Measurements from ENCODE around the gene PTPRU. TPM values are rescaled to one million over a fixed set of nuclear protein-coding genes. Genes with fewer than 3 reads are reported as not detected.

The PTPRU gene
- polyA plus RNA-seq, 1 of the 3 experiments (the other 2 are of a cell fraction): 3.5 TPM

DNA sequence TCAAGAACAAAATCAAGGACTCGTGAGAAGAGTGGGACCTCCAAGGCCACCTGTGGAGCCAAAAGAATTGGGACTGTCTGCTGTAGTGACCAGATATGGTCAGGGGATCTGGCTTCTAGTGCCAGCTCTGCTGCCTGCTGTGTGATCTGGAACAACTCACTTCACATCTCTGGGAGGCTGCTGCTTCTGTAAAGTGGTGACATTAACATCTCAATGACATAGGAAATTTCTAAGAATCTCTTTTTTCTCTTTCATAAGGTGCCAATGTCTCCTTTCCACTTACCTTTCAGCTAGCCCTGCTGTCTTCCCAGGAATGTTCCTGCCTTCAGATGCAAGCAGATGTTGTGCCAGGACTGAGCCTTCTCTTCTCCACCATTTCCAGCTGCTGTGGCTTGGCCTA is 49.6 kb upstream of the PTPRU start:
- ChIA-PET CTCF (interaction anchor here (1.0 to 1.6 kb wide), 3 partner anchors 11 to 16 kb away, joined by 4 to 5 read pairs (median 4); no protein-coding TSS in a partner anchor), POLR2A (no interaction called here)
- H3F3A ChIP-seq (replicated peaks; ENCODE audit: insufficient read depth): peaks cover 13% of the 10 kb centered on the region
- H3K27me3 ChIP-seq (ENCODE audit: insufficient read depth): no peaks in the 10 kb centered on the region
- no peak overlapping the region for H3K4me3 ChIP-seq (ENCODE audit: low read depth in 2 of 2, low read length in 1 of 2)
- H3K79me2 ChIP-seq (ENCODE audit: insufficient read depth): no peaks in the 10 kb centered on the region
- H4K20me1 ChIP-seq (ENCODE audit: insufficient read depth): no peaks in the 10 kb centered on the region
- 100% methylated on average over 1 of the region's 1 CpG for WGBS (ENCODE audit: low lambda C conversion rate)
- no peak overlapping the region for H3K9ac ChIP-seq
- DNase-seq: no peak
- H3K9me3 ChIP-seq: no peaks in the 10 kb centered on the region
- no peak overlapping the region for H3K27ac ChIP-seq (ENCODE audit: low read depth in 2 of 2, low read length in 1 of 2)
- no peaks in the 10 kb centered on the region for H3K36me3 ChIP-seq (replicated peaks in 1 of 2; ENCODE audit: control insufficient read depth in 1 of 2, insufficient read depth in 2 of 2, low read length in 1 of 2)
- H2AFZ ChIP-seq (ENCODE audit: low read depth): no peak overlapping the region
- H3K4me2 ChIP-seq: no peak overlapping the region
- no peak for TF ChIP-seq RCOR1 (IDR thresholded peaks at IDR 0.05; ENCODE audit: low read length)
- TF ChIP-seq, protein P1, sequence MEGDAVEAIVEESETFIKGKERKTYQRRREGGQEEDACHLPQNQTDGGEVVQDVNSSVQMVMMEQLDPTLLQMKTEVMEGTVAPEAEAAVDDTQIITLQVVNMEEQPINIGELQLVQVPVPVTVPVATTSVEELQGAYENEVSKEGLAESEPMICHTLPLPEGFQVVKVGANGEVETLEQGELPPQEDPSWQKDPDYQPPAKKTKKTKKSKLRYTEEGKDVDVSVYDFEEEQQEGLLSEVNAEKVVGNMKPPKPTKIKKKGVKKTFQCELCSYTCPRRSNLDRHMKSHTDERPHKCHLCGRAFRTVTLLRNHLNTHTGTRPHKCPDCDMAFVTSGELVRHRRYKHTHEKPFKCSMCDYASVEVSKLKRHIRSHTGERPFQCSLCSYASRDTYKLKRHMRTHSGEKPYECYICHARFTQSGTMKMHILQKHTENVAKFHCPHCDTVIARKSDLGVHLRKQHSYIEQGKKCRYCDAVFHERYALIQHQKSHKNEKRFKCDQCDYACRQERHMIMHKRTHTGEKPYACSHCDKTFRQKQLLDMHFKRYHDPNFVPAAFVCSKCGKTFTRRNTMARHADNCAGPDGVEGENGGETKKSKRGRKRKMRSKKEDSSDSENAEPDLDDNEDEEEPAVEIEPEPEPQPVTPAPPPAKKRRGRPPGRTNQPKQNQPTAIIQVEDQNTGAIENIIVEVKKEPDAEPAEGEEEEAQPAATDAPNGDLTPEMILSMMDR (IDR thresholded peaks at IDR 0.05): no peak
- no peak for TF ChIP-seq EP300 (IDR thresholded peaks at IDR 0.05; ENCODE audit: borderline replicate concordance in 1 of 2, low read depth in 1 of 2, low read length in 1 of 2)
- TF ChIP-seq, protein P2, sequence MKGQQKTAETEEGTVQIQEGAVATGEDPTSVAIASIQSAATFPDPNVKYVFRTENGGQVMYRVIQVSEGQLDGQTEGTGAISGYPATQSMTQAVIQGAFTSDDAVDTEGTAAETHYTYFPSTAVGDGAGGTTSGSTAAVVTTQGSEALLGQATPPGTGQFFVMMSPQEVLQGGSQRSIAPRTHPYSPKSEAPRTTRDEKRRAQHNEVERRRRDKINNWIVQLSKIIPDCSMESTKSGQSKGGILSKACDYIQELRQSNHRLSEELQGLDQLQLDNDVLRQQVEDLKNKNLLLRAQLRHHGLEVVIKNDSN (IDR thresholded peaks at IDR 0.05; ENCODE audit: borderline replicate concordance, low read depth): no peak
- TF ChIP-seq, protein P3, sequence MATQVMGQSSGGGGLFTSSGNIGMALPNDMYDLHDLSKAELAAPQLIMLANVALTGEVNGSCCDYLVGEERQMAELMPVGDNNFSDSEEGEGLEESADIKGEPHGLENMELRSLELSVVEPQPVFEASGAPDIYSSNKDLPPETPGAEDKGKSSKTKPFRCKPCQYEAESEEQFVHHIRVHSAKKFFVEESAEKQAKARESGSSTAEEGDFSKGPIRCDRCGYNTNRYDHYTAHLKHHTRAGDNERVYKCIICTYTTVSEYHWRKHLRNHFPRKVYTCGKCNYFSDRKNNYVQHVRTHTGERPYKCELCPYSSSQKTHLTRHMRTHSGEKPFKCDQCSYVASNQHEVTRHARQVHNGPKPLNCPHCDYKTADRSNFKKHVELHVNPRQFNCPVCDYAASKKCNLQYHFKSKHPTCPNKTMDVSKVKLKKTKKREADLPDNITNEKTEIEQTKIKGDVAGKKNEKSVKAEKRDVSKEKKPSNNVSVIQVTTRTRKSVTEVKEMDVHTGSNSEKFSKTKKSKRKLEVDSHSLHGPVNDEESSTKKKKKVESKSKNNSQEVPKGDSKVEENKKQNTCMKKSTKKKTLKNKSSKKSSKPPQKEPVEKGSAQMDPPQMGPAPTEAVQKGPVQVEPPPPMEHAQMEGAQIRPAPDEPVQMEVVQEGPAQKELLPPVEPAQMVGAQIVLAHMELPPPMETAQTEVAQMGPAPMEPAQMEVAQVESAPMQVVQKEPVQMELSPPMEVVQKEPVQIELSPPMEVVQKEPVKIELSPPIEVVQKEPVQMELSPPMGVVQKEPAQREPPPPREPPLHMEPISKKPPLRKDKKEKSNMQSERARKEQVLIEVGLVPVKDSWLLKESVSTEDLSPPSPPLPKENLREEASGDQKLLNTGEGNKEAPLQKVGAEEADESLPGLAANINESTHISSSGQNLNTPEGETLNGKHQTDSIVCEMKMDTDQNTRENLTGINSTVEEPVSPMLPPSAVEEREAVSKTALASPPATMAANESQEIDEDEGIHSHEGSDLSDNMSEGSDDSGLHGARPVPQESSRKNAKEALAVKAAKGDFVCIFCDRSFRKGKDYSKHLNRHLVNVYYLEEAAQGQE (IDR thresholded peaks at IDR 0.05; ENCODE audit: low read depth, low read length): no peak
- TF ChIP-seq JUND (IDR thresholded peaks at IDR 0.05): no peak
- TF ChIP-seq SMC3 (IDR thresholded peaks at IDR 0.05; ENCODE audit: low read depth, low read length): no peak
- no peak for TF ChIP-seq FOSL2 (IDR thresholded peaks at IDR 0.05; ENCODE audit: borderline replicate concordance, low read depth)
- no peak for TF ChIP-seq RAD21 (IDR thresholded peaks at IDR 0.05; ENCODE audit: low read length)
- no peak for TF ChIP-seq FOXM1 (IDR thresholded peaks at IDR 0.05; ENCODE audit: low read depth)
- no peak for TF ChIP-seq GABPA (IDR thresholded peaks at IDR 0.05; ENCODE audit: low read depth)
- TF ChIP-seq, protein P4, sequence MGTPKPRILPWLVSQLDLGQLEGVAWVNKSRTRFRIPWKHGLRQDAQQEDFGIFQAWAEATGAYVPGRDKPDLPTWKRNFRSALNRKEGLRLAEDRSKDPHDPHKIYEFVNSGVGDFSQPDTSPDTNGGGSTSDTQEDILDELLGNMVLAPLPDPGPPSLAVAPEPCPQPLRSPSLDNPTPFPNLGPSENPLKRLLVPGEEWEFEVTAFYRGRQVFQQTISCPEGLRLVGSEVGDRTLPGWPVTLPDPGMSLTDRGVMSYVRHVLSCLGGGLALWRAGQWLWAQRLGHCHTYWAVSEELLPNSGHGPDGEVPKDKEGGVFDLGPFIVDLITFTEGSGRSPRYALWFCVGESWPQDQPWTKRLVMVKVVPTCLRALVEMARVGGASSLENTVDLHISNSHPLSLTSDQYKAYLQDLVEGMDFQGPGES (IDR thresholded peaks at IDR 0.05; ENCODE audit: low read depth, low read length): no peak
- TF ChIP-seq FOXJ3 (CRISPR knock-in tag; IDR thresholded peaks at IDR 0.05): no peak
- no peak for TF ChIP-seq MXI1 (IDR thresholded peaks at IDR 0.05; ENCODE audit: low read depth, low read length)
- no peak for TF ChIP-seq GATA2 (CRISPR knock-in tag; IDR thresholded peaks at IDR 0.05)
- TF ChIP-seq, protein P5, sequence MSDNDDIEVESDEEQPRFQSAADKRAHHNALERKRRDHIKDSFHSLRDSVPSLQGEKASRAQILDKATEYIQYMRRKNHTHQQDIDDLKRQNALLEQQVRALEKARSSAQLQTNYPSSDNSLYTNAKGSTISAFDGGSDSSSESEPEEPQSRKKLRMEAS (IDR thresholded peaks at IDR 0.05; ENCODE audit: low read depth): no peak
- no peak for TF ChIP-seq MEF2A (IDR thresholded peaks at IDR 0.05; ENCODE audit: borderline replicate concordance, low read depth)
- no peaks in the 10 kb centered on the region; a peak in 1 of 4 replicates for H3K4me1 ChIP-seq (ENCODE audit: control insufficient read depth in 1 of 2, insufficient read depth in 2 of 2, low read depth in 1 of 2, low read length in 1 of 2)
- H3K9me2 ChIP-seq: no peaks in the 10 kb centered on the region

Measured in SK-N-SH (cell line).